WERI-Rb-1 (cell line): ENCODE measurements around the gene EDC3.

Experiments used
- DNase-seq: peaks from one replicate; pipeline ENCODE4 v3.0.0-alpha.2; 2020
- H3K27ac ChIP-seq: fragments of 250-450 bp; sonication (Bioruptor Pico); 2 replicates; pipeline ENCODE4 v1.5.1; 2020; ENCODE audit warnings: mild to moderate bottlenecking, moderate library complexity
- H3K27me3 ChIP-seq: fragments of 250-450 bp; sonication (Bioruptor Pico); 2 replicates; pipeline ENCODE4 v1.5.1; 2021; ENCODE audit warnings: mild to moderate bottlenecking, low read depth, moderate library complexity; ENCODE audit not compliant: insufficient read depth, severe bottlenecking
- H3K36me3 ChIP-seq: fragments of 250-450 bp; sonication (Bioruptor Pico); 2 replicates; pipeline ENCODE4 v1.5.1; 2020; ENCODE audit warnings: mild to moderate bottlenecking, moderate library complexity
- H3K4me3 ChIP-seq: 2 replicates; pipeline ENCODE4 v1.5.1; 2011; ENCODE audit warnings: low read depth, mild to moderate bottlenecking, control low read depth, low read length
- H3K9me3 ChIP-seq: fragments of 250-450 bp; sonication (Bioruptor Pico); 2 replicates; pipeline ENCODE4 v1.5.1; 2021; ENCODE audit warnings: mild to moderate bottlenecking, moderate library complexity; ENCODE audit not compliant: severe bottlenecking
- TF ChIP-seq, protein P1 (sequence below): IDR thresholded peaks from 2 replicates; pipeline ENCODE4 v1.5.1; 2011; ENCODE audit warnings: low read depth, mild to moderate bottlenecking, control low read depth, inconsistent platforms, low read length

Gene EDC3

GRCh38 chr15:74642734-74643664, 52.8 kb downstream of the EDC3 start:
- Histone ChIP-seq H3K27ac (no peak overlapping the region), H3K4me3 (no peak overlapping the region), H3K36me3 (peaks cover 27% of the 10 kb centered on the region), H3K27me3 (no peaks in the 10 kb centered on the region), H3K9me3 (no peaks in the 10 kb centered on the region)
- DNase-seq, result no peak
- TF ChIP-seq, protein P1, sequence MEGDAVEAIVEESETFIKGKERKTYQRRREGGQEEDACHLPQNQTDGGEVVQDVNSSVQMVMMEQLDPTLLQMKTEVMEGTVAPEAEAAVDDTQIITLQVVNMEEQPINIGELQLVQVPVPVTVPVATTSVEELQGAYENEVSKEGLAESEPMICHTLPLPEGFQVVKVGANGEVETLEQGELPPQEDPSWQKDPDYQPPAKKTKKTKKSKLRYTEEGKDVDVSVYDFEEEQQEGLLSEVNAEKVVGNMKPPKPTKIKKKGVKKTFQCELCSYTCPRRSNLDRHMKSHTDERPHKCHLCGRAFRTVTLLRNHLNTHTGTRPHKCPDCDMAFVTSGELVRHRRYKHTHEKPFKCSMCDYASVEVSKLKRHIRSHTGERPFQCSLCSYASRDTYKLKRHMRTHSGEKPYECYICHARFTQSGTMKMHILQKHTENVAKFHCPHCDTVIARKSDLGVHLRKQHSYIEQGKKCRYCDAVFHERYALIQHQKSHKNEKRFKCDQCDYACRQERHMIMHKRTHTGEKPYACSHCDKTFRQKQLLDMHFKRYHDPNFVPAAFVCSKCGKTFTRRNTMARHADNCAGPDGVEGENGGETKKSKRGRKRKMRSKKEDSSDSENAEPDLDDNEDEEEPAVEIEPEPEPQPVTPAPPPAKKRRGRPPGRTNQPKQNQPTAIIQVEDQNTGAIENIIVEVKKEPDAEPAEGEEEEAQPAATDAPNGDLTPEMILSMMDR, result no peak

DNA sequence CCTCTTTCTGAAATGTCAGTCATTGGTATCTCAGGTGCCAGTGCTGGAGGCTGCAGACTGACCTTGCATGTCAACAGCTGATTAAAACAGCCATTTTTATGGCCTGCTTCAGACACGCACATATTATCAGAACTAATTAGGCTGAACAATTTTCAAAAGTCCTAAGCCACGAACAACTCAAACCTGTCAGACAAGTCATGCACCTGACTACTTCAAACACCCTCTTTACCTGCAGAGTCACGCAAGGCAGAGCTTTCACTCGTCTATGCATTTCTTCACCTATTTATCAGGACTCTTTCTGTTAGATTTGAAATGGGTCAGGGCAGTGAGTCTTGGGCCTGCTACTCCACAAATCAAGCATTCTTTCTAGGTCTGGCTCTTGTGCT, 53.5 kb downstream of the EDC3 start:
- Histone ChIP-seq H3K36me3 (peaks cover 34% of the 10 kb centered on the region), H3K27ac (no peak overlapping the region), H3K9me3 (no peaks in the 10 kb centered on the region), H3K4me3 (no peak overlapping the region), H3K27me3 (no peaks in the 10 kb centered on the region)
- TF ChIP-seq, protein P1, result no peak
- no peak for DNase-seq

DNA sequence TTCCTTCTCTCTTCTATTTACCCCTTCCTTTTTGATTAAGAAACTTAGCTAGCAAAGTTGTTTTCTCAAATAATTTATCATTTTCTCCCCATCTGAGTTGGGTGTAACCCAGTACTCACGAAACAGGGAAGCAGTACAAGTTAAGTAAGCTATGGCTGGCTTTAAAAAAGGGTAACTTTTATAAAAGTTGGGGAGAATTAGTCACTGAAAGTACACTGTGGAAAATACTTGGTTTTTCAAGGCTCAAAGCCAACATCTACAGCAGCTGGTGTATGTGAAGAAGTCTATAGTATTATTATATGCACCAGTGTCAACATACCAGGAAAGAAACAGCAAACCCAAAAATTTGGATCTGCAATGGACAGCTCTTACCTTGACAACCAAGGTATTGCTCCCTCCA, 54.7 kb downstream of the EDC3 start:
- DNase-seq, result no peak
- TF ChIP-seq, protein P1, result no peak
- H3K36me3 ChIP-seq, result peaks cover 43% of the 10 kb centered on the region
- no peak overlapping the region for H3K27ac ChIP-seq
- no peak overlapping the region for H3K4me3 ChIP-seq
- H3K9me3 ChIP-seq, result no peaks in the 10 kb centered on the region
- H3K27me3 ChIP-seq, result no peaks in the 10 kb centered on the region

DNA sequence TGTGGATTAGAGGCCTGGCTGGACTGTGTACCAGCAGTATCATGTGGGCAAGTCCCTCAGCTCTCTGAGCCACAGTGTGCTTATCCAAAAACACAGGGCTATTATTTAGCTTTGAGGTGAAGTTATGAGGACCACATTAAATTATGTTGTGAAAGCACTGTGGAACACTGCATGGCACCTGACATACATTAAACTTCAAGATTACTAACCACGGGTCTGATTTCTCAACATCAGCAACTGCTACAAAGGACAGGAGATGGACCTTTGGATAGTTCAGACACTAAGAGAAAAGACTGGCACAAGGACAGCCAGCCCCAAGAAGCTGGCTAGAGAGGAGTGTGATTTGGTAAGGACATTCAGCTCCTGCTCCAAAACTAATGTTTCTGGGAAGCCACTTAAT, 58.8 kb downstream of the EDC3 start:
- TF ChIP-seq, protein P1, result no peak
- peaks cover 75% of the 10 kb centered on the region for H3K36me3 ChIP-seq
- no peak for DNase-seq
- no peaks in the 10 kb centered on the region for H3K27me3 ChIP-seq
- no peak overlapping the region for H3K4me3 ChIP-seq
- no peak overlapping the region for H3K27ac ChIP-seq
- H3K9me3 ChIP-seq, result no peaks in the 10 kb centered on the region

- no peaks in the 10 kb centered on the region for H3K27me3 ChIP-seq
- H3K27ac ChIP-seq, result no peak overlapping the region
- H3K4me3 ChIP-seq, result no peak overlapping the region
- H3K36me3 ChIP-seq, result peaks cover 85% of the 10 kb centered on the region
- no peaks in the 10 kb centered on the region for H3K9me3 ChIP-seq
- TF ChIP-seq, protein P1, result peak; percentile 87
- peak; percentile 67 for DNase-seq
Observed at GRCh38 chr15:74635228-74635627, 60.6 kb downstream of the EDC3 start.

DNA sequence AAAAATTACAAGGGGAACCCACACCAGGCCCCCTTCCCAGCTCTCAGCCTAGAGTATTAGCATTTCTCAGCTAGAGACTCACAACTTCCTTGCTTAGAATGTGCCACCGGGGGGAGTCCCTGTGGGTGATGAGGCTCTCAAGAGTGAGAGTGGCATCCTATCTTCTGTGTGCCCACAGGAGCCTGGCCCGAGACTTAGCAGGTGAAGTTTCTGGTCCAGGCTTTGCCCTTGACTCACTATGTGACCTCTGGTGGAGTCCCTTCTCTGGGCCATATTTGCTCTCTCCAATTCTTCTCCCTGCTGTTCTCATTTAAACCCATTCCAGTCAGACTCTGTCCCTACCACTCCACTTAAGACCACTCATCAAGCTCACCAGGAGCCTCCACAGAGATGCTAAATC, 62.0 kb downstream of the EDC3 start:
- Histone ChIP-seq H3K4me3 (no peak overlapping the region), H3K27me3 (no peaks in the 10 kb centered on the region), H3K27ac (no peak overlapping the region), H3K9me3 (no peaks in the 10 kb centered on the region), H3K36me3 (peaks cover 82% of the 10 kb centered on the region)
- DNase-seq, result no peak
- TF ChIP-seq, protein P1, result no peak
